NCI-H1048 (cell line): ENCODE measurements around the gene AGPS.
"Not testable (repeated sequence)": the region's sequence is repeated elsewhere in the genome, so short reads cannot be mapped to it uniquely, and the experiment has no call there.

Experiments
- DNase-seq: peaks from one replicate; lab custom pipeline; 2025; lab: John Stamatoyannopoulos, UW

Gene AGPS

DNA sequence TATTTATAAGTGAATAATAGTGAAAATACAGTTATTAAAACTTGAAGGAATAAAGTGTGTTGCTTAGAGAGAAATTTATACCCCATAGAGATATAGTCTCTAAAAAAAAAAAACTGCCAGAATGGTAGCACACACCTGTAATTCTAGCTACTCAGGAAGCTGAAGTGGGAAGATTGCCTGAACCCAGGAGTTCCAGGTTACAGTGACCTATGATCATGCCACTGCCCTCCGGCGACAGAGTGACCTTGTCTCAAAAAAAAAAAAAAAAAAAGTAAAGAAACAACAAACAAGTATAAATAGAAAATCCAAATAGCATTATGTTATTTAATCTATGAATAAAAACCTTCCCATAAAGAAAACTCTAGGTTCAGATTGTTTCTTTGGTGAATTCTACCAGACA, 7.4 kb upstream of the AGPS start:
- DNase-seq = no peak

GRCh38 chr2:177391822-177392372, 676 bp upstream of the AGPS start:
- no peak for DNase-seq

DNA sequence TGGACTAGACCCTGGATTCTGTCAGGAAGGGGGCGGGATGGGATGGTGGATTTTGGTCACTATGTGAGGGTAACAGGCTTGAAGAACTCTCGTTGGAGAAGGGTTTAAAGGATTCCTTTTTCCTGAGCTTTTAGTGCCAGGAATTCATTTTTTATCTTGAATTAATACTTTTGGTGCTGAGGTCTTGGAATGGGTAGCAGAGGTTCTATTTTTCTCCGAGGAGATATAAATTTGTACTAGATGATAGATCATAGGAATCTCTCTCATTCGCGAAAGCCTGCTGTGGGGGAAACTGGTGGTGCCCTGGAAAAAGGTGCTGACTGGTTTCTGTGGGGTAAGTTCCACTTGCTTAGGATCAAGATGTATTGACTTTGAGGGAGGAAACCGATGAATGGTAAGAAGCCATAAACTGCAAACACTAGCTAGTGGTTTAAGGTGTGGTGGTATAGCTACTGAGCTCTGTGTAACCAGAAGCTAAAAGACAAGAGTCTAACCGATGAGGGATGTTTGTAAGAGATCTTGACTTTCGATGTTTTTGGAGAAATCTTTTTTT, 706 bp downstream of the AGPS start:
- DNase-seq = no peak

DNA sequence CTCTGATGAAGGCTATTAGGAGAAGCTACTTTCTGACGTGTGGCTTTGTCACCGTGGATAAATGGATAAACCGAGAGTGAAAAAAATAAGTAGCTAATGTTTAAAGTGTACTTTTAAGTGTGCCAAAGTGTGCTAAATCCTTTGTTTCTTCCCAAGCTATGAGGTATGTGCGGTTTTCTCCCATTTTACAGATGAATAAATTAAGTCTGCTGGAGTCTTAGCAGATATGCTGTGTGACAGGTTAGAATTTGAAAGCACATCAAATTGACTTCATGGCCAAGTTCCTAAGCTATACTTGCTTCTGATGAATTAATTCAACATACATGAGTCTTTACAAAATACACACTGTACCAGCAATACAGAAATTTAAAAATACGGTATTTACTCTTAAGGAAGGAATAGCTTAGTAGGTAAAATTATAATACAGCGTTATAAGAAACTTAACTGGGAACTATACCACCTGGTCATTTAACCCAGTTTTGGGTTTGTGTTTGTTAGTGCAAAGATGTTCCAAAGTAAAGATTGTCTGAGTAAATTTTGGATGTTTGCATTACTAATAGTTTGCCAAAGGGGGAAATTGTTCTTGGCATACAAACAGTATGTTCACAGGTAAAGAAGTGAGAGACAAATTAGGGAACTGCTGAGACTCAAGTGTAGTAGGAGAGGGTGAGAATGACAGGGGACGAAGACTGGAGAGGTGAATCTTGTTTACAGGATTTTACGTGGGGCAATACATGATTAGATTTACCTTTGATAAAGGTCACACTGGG, 1.4 kb downstream of the AGPS start:
- DNase-seq = no peak

- DNase-seq = no peak
Observed at GRCh38 chr2:177394594-177394973, 2.0 kb downstream of the AGPS start.

GRCh38 chr2:177395351-177396065, 2.9 kb downstream of the AGPS start:
- DNase-seq = no peak

DNA sequence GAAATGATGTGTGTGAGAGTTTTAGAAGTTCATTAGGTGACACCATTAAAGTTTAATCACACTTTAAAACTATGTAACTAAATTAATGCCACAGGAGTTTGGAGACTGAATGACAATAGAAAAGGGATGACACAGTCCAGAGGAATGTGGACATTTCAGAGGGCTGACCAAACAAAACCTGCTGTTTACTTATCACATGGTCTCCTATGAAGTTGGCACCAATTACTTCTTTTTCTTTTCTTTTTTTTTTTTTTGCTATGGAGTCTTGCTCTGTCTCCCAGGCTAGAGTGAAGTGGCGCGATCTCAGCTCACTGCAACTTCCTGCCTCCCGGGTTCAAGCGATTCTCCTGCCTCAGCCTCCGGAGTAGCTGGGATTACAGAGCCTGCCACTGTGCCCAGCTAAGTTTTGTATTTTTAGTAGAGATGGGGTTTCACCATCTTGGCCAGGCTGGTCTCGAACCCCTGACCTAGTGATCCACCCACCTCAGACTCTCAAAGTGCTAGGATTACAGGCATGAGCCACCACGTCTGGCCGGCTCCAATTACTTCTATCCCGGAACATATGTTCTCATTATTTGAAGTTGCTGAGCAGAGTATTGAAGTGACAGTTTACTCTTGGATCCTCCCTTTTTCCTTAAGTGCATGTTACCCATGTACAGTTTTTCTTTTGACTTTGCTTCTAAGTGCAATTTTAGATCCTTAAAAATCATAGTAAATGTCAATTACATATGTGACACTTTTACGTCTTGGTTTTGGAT, 4.3 kb downstream of the AGPS start:
- no peak for DNase-seq

- no peak for DNase-seq
Observed at GRCh38 chr2:177397481-177398289, 5.1 kb downstream of the AGPS start.

GRCh38 chr2:177398290-177398683, 5.7 kb downstream of the AGPS start:
- no peak for DNase-seq

- no peak for DNase-seq
Observed at GRCh38 chr2:177398791-177399190, 6.2 kb downstream of the AGPS start.

DNA sequence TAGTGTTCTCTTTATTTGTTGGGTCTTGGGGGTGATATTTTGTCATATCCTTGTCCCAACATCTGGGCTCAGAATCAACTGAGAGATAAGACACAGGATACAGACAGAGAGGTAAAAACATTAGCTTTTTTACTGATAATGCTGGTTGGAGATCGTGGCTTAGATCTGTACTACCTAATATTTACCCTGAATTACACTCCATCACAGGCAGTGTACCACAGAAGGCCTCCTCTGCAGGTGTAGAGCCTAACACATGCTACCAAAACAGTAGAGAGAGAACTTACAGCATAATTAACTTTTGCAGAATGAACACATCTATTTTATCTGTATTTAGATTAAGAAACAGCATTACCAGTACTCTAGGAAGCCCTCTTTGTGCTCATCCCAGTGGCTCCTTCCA, 6.8 kb downstream of the AGPS start:
- no peak for DNase-seq

DNA sequence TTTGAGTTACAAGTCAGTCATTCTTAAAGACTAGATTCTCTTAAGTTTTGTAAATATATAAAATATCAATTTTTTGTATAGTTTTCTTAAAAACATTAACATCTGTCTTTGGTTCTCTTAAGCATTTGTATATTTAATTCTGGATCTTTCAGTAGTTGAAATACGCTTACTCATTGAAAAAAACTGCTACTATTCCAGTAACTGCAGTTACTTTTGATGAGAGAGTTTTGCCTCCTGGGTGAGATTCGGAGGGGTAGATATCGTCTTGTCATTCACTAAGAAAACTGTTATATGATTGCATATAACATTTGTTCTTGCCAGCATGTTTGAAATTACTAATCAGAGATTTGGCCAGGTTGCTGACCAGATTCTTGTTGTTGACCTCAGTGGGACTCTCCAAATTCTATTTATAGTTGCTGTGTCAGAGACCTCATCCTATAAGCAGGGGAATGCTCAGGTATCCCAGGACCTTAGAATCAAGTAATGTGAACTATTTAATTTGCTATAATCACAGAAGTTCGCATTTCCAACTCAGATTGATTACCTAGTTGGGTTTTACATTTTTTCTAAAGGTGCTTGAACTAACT, 7.9 kb downstream of the AGPS start:
- DNase-seq = no peak

GRCh38 chr2:177402096-177402495, 9.5 kb downstream of the AGPS start:
- DNase-seq = no peak

DNA sequence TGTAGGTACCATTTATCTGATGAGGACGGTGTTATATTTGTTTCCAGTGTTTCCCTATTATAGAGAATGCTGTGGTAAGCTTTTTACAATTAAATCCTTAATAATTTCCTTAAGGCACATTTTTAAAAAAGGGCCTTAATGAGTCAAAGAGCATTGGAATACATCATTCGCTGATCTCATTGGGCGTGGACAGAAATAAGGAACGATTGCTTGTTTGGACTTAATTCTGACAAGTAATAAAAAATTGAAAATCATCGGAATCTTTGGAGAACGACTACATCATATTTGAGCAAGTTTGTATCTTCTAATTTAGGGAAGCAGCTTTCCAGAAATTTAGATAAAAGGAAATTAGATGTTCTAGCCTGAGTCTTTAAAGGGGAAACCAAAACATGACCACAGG, 11.3 kb downstream of the AGPS start:
- no peak for DNase-seq

DNA sequence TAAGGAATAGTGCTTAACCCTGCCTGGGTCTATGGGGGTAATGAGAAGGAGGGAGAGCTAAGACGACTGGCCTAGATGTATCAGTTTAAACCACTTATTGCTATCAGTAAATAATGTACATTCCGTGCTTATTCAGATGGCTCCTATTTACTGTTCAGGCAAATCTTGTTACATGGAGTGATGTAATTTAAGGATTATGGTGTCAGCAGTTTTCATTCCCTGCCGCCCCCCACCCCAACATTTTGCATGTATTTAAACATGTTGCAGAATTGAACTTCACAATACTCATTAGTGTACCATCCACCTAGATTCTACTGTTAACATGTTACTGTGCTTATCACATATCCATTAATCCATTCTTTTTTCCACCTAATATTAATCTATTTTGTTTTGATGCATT, 11.7 kb downstream of the AGPS start:
- no peak for DNase-seq

DNA sequence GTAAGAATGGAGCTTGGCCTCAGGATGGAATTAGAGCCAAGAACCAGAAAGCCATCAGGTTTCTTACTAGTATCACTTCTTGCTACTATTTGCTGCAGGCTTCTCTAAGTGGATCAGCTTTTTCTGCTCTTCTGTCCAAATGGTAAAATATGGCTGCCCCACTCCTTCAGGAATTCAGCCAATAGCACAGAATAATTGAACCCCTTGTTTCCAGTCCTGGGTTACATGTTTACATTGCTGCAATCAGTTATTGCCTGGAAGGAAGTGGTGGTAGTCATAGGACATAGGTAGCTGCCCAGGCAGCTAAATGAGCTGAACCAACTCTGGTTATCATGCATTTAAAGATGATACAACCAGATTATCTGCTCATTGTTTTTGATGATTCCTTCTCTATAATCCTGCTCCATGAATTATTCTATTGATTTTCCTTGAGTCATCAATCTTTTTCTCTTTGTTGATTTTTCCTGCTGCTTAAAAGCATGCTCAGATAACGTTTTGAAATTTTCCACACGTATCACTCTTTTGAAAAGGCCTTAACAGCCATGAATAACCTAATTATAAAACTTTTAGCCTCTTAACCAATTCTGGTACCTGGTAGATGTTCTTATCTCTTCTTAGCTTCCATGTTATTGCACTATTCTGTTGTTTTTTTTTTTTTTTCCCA, 12.6 kb downstream of the AGPS start:
- DNase-seq = no peak

DNA sequence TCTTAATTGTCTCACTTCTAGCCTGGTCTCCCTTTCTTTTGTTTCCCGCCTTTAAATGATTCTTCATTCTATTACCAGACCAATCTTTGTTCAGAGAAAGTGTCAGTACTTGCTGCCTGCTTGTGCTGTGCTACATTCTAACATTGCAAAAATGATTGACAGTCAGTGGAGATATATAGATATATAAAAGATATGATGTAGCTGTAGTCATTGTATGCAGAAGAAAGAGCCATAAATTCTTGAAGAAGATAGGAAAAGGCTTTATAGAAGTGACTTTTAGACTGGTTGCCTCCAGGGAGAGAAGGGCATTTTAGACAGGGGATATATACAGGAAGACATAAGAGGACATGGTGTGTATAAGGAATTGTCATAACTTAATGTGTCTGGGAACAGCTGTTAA, 13.6 kb downstream of the AGPS start:
- no peak for DNase-seq

- no peak for DNase-seq
Observed at GRCh38 chr2:177407031-177407430, 14.5 kb downstream of the AGPS start.

- not testable (repeated sequence) for DNase-seq
Observed at GRCh38 chr2:177410629-177411028, 18.1 kb downstream of the AGPS start.

GRCh38 chr2:177413703-177414102, 21.1 kb downstream of the AGPS start:
- DNase-seq = no peak

DNA sequence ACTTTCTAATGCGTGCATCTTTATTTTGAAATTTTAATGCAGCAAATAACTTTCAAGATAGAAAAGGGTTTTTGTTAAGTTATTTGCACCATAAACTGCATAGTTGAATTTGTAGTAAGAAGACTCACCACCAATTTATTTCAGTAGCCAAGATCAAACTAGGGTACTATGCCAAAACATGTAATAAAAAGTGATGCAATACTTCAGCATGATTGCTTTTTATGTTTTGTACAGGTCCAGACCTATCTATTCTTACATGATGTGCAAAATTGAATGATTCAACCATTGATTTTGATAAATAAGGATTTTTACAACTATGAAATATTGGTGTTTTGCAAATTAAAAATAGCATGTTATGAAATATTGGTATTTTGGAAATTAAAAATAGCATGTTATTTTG, 26.7 kb downstream of the AGPS start:
- no peak for DNase-seq
